A549 (cell line): Measurements from ENCODE around the gene SAMD10. TPM values are rescaled to one million over a fixed set of nuclear protein-coding genes. Genes with fewer than 3 reads are reported as not detected.

Source experiments
- ATAC-seq, 2 experiments: fragments of 200-7000 bp in 1 of 2; fragments of >200 bp in 1 of 2; cut with Nextera tagmentation in 1 of 2; cut with Tn5 transposase in 1 of 2; 3 replicates each; pipeline versions ENCODE4 v1.8.0 to v1.9.1; 2018 to 2020; ENCODE audit warnings: mild to moderate bottlenecking in 1 of 2, moderate library complexity in 1 of 2
- CTCF ChIA-PET: fragments of 300-600 bp; sonication (Branson Sonifier 250); formaldehyde crosslinking; extraction: SDS; loops from one replicate; lab custom pipeline; 2021; ENCODE audit warnings: antibody characterized with exemption, inconsistent platforms; lab: Yijun Ruan, JAX
- POLR2A ChIA-PET: fragments of 350-600 bp; formaldehyde crosslinking; extraction: SDS; loops from one replicate; lab custom pipeline; 2021; ENCODE audit warnings: antibody characterized with exemption, inconsistent platforms; lab: Yijun Ruan, JAX
- DNase-seq, 2 experiments: peaks; one replicate each; pipeline versions ENCODE4 v3.0.0 to v3.0.0-alpha.2; 2011 to 2016; ENCODE audit warnings: low read depth in 1 of 2, low spot score in 1 of 2
- FAIRE-seq: peaks from 2 replicates; lab custom pipeline; 2011; peaks lifted over from hg19 to GRCh38; lab: Jason Lieb, UNC
- H3K27ac ChIP-seq, 2 experiments: fragments of >200 bp; sonication (Bioruptor Twin); formaldehyde crosslinking; 3 replicates each; pipeline ENCODE4 v1.5.1; 2016 to 2017
- H3K4me1 ChIP-seq: fragments of >200 bp; sonication (Bioruptor Twin); formaldehyde crosslinking; 3 replicates; pipeline ENCODE4 v1.6.1; 2016
- H3K4me2 ChIP-seq: fragments of >200 bp; sonication (Bioruptor Twin); formaldehyde crosslinking; 3 replicates; pipeline ENCODE4 v1.6.1; 2016
- H3K4me3 ChIP-seq: fragments of >200 bp; sonication (Bioruptor Twin); formaldehyde crosslinking; 3 replicates; pipeline ENCODE4 v1.5.1; 2016
- H3K9me3 ChIP-seq: fragments of >200 bp; sonication (Bioruptor Twin); formaldehyde crosslinking; 3 replicates; pipeline ENCODE4 v1.6.1; 2016
- CBX2 ChIP-seq: fragments of 200-600 bp; sonication (generic); IDR thresholded peaks from 2 replicates; pipeline ENCODE4 v1.6.1; 2016; ENCODE audit warnings: low read depth, mild to moderate bottlenecking, borderline replicate concordance
- CHD2 ChIP-seq: fragments of 150-350 bp; IDR thresholded peaks from 2 replicates; pipeline ENCODE4 v1.6.1; 2014; ENCODE audit warnings: low read length; ENCODE audit not compliant: partially characterized antibody
- EHF ChIP-seq: fragments of 250-450 bp; sonication (Bioruptor Pico); IDR thresholded peaks from 2 replicates; pipeline ENCODE4 v1.5.0; 2020; ENCODE audit warnings: mild to moderate bottlenecking
- EP300 ChIP-seq, 2 experiments: fragments of >200 bp; sonication (Bioruptor Twin); formaldehyde crosslinking; IDR thresholded peaks; 2 replicates in 1 of 2; 3 replicates in 1 of 2; pipeline ENCODE4 v1.6.1; 2016 to 2017
- ESRRA ChIP-seq: fragments of 150-350 bp; IDR thresholded peaks from 2 replicates; pipeline ENCODE4 v1.6.1; 2014; ENCODE audit warnings: mild to moderate bottlenecking, low read length, borderline replicate concordance
- FOXS1 ChIP-seq: fragments of 250-450 bp; sonication (Bioruptor Pico); IDR thresholded peaks from 2 replicates; pipeline ENCODE4 v1.5.0; 2020; ENCODE audit warnings: mild to moderate bottlenecking, moderate library complexity
- HDAC2 ChIP-seq: fragments of 200-600 bp; sonication (generic); IDR thresholded peaks from 2 replicates; pipeline ENCODE4 v1.6.1; 2016
- HOXB13 ChIP-seq: fragments of 250-450 bp; sonication (Bioruptor Pico); IDR thresholded peaks from 2 replicates; pipeline ENCODE4 v1.5.0; 2020; ENCODE audit warnings: low read depth, mild to moderate bottlenecking, moderate library complexity
- HOXB5 ChIP-seq: fragments of 250-450 bp; sonication (Bioruptor Pico); IDR thresholded peaks from 2 replicates; pipeline ENCODE4 v1.5.0; 2020; ENCODE audit warnings: mild to moderate bottlenecking, moderate library complexity
- JUN ChIP-seq, 2 experiments: fragments of >200 bp; sonication (Bioruptor Twin); formaldehyde crosslinking; IDR thresholded peaks; 2 replicates in 1 of 2; 3 replicates in 1 of 2; pipeline ENCODE4 v1.6.1; 2016 to 2017
- JUNB ChIP-seq: fragments of >200 bp; sonication (Bioruptor Twin); formaldehyde crosslinking; IDR thresholded peaks from 2 replicates; pipeline ENCODE4 v1.6.1; 2016
- KDM5A ChIP-seq: fragments of 200-600 bp; sonication (generic); IDR thresholded peaks from 2 replicates; pipeline ENCODE4 v1.6.1; 2016; ENCODE audit warnings: antibody characterized with exemption, mild to moderate bottlenecking
- MAFK ChIP-seq: fragments of 450-650 bp; IDR thresholded peaks from 2 replicates; pipeline ENCODE4 v1.6.1; 2014; ENCODE audit not compliant: partially characterized antibody
- MYC ChIP-seq: IDR thresholded peaks from 2 replicates; pipeline ENCODE4 v1.6.1; 2012; ENCODE audit warnings: mild to moderate bottlenecking, inconsistent platforms, low read length, improper control_type of control experiment, borderline replicate concordance
- NFE2L2 ChIP-seq: fragments of 150-350 bp; conservative IDR thresholded peaks from 2 replicates; pipeline ENCODE4 v1.6.1; 2014; ENCODE audit warnings: low read length
- NPAS2 ChIP-seq: fragments of 250-450 bp; sonication (Bioruptor Pico); IDR thresholded peaks from 2 replicates; pipeline ENCODE4 v1.8.0; 2022; ENCODE audit warnings: mild to moderate bottlenecking, moderate library complexity, borderline replicate concordance
- NR3C1 ChIP-seq: fragments of >200 bp; sonication (Bioruptor Twin); formaldehyde crosslinking; IDR thresholded peaks from 3 replicates; pipeline ENCODE4 v1.6.1; 2017
- POLR2A ChIP-seq: IDR thresholded peaks from 2 replicates; pipeline ENCODE4 v1.6.1; 2012; ENCODE audit warnings: mild to moderate bottlenecking, low read length
- POLR2AphosphoS2 ChIP-seq: conservative IDR thresholded peaks from 2 replicates; pipeline ENCODE4 v1.6.1; 2012; ENCODE audit warnings: low read length, improper control_type of control experiment, inconsistent platforms
- RARB ChIP-seq: fragments of 250-450 bp; sonication (Bioruptor Pico); IDR thresholded peaks from 2 replicates; pipeline ENCODE4 v1.8.0; 2021; ENCODE audit warnings: mild to moderate bottlenecking, moderate library complexity
- RCOR1 ChIP-seq: fragments of 150-350 bp; IDR thresholded peaks from 2 replicates; pipeline ENCODE4 v1.6.1; 2014; ENCODE audit warnings: antibody characterized with exemption, low read length, low read depth
- TFCP2L1 ChIP-seq: fragments of 250-450 bp; sonication (Bioruptor Pico); IDR thresholded peaks from 2 replicates; pipeline ENCODE4 v1.5.0; 2021; ENCODE audit warnings: mild to moderate bottlenecking
- TP53 ChIP-seq: fragments of 250-450 bp; sonication (Bioruptor Pico); IDR thresholded peaks from 2 replicates; pipeline ENCODE4 v1.5.0; 2021; ENCODE audit warnings: mild to moderate bottlenecking, moderate library complexity
- ZFP36 ChIP-seq: fragments of 450-650 bp; IDR thresholded peaks from 2 replicates; pipeline ENCODE4 v1.6.1; 2014; ENCODE audit warnings: borderline replicate concordance; ENCODE audit not compliant: partially characterized antibody
- ZNF302 ChIP-seq: fragments of 250-450 bp; sonication (Bioruptor Pico); IDR thresholded peaks from 2 replicates; pipeline ENCODE4 v1.9.0; 2021; ENCODE audit warnings: inconsistent platforms, mild to moderate bottlenecking, moderate library complexity
- WGBS: methylation state at CpG from one replicate; pipeline ENCODE4 v1.1.6; 2017; ENCODE audit errors: missing lambda C conversion rate; 5-methylcytosine and 5-hydroxymethylcytosine counted together
- polyA plus RNA-seq, 4 experiments: library from polyadenylated mRNA; depleted of rRNA in 3 of 4; stranded (reverse); fragments of >200 nt; fragmentation: RNase III in 1 of 4; extraction: RNeasy Plus Mini Kit Qiagen cat#74134 plus additional on column Dnase treatment in 1 of 4; gene quantifications; 2 replicates in 3 of 4; 3 replicates in 1 of 4; pipeline ENCODE4 v1.2.3, GENCODE V29; 2011 to 2017
- TF ChIP-seq, protein P1 (sequence below): fragments of >200 bp; sonication (Bioruptor Twin); formaldehyde crosslinking; IDR thresholded peaks from 3 replicates; pipeline ENCODE4 v1.5.1; 2016
- TF ChIP-seq, protein P2 (sequence below): fragments of 250-450 bp; sonication (Bioruptor Pico); IDR thresholded peaks from 2 replicates; pipeline ENCODE4 v1.5.0; 2020; ENCODE audit warnings: low read depth, mild to moderate bottlenecking, moderate library complexity
- TF ChIP-seq, protein P3 (sequence below): IDR thresholded peaks from 2 replicates; pipeline ENCODE4 v1.6.1; 2012

SAMD10 gene
- polyA plus RNA-seq, 2 of the 4 experiments (the other 2 are of a cell fraction), result not detected

DNA sequence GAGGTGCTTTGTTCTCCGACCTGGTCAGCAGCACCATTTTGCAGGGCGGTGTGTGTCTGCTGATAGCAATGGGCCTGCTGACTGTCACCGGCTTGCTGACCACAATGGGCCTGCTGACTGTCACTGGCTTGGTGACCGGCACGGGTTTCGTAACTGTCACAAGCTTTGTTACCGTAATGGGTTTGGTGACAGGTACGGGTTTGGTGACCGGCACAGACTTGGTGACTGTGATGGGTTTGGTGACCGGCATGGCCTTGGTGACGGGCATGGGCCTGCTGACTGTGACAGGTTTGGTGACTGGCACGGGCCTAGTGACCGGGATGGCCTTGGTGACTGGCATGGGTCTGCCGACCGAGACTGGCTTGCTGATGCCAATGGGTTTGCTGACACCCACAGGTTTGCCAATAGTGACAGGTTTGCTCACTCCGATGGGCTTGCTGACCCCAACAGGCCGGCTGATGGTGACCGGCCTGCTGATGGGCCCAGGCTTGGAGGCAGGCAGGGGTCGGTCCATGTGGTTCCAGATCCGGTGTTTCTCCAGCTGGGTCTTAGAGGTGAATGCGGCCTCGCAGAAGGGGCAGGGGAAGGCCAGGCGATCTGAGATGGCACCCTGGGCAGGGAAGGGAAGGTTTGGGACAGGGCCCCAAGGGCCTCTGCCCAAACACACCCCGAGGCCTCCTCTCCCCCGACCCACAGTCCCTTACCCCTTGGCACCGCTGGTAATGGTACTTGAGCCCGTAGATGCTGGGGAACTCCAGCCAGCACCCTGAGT is 13.1 kb downstream of the SAMD10 start (continued):
- TF ChIP-seq, protein P1, sequence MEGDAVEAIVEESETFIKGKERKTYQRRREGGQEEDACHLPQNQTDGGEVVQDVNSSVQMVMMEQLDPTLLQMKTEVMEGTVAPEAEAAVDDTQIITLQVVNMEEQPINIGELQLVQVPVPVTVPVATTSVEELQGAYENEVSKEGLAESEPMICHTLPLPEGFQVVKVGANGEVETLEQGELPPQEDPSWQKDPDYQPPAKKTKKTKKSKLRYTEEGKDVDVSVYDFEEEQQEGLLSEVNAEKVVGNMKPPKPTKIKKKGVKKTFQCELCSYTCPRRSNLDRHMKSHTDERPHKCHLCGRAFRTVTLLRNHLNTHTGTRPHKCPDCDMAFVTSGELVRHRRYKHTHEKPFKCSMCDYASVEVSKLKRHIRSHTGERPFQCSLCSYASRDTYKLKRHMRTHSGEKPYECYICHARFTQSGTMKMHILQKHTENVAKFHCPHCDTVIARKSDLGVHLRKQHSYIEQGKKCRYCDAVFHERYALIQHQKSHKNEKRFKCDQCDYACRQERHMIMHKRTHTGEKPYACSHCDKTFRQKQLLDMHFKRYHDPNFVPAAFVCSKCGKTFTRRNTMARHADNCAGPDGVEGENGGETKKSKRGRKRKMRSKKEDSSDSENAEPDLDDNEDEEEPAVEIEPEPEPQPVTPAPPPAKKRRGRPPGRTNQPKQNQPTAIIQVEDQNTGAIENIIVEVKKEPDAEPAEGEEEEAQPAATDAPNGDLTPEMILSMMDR, result no peak

DNA sequence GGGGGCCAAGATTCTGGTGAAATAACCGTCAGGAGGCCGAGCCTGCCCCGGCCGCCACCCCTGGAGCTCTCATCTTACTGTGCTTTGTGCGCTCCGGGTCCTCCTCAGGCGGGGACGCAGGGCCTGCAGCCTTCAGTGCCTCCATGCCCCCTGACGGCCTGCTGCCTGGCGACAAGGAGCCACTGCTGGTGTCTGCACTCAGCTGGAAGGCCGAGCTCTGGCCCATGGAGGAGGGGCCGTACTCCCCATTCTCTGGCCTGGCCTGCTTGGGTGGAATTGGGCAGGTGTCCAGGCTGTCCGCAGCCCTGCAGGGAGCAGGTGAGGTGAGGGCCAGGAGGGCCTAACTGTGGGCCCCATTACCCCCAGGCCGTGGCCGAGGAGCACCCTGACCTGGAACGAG is 15.0 kb downstream of the SAMD10 start:
- TF ChIP-seq ZFP36 (no peak), ZNF302 (no peak), MAFK (no peak), POLR2AphosphoS2 (no peak), RCOR1 (no peak), CBX2 (no peak), MYC (no peak), POLR2A (no peak), CHD2 (no peak), JUNB (no peak), TP53 (CRISPR knock-in tag) (no peak), EHF (CRISPR knock-in tag) (no peak), EP300 (IDR thresholded peaks at IDR 0.05) (no peak), NFE2L2 (no peak)
- TF ChIP-seq, protein P2, sequence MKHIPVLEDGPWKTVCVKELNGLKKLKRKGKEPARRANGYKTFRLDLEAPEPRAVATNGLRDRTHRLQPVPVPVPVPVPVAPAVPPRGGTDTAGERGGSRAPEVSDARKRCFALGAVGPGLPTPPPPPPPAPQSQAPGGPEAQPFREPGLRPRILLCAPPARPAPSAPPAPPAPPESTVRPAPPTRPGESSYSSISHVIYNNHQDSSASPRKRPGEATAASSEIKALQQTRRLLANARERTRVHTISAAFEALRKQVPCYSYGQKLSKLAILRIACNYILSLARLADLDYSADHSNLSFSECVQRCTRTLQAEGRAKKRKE, result no peak
- TF ChIP-seq, all 56 proteins: peak for 0
- DNase-seq (no peak), ATAC-seq (no peak; a peak in 1 of 6 replicates), FAIRE-seq (no peak)
- Histone ChIP-seq H3K4me3 (no peak overlapping the region), H3K27ac (no peak overlapping the region), H3K4me2 (no peak overlapping the region), H3K4me1 (peaks cover 7% of the 10 kb centered on the region; the same call in 2 of the 3 replicates), H3K9me3 (no peaks in the 10 kb centered on the region)
- 94% methylated on average over 16 of the region's 16 CpGs for WGBS
- CTCF ChIA-PET, result interaction anchor here (0.6 to 4.6 kb wide), 3 partner anchors 10 to 427 kb away, joined by 3 to 44 read pairs (median 5); partner anchors contain the start of gene PRPF6
- POLR2A ChIA-PET, result no interaction called here

DNA sequence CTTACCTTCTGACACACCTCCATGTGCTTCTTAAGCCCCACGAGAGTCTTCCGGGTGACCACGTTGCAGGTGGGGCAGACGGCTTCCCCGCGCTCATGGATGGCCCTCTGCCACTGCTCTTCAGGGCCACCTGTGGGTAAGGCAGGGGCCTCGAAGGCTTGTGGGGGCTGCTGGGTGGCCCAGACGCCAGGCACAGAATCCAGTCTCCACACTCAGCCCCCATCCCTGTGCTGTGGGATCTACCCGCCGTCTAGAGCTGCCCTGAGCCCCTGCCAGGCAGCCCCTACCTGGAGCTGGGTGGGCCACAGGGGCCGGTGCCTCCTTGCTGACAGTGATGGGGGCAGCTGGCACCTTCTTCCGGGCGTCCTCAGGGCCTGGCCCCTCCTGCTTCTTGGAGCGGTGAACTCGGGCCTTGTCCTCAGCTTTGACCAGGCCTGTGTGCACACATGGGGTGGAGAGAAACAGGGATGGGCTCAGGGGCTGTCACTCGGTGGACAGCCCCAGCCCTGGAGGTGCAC is 15.6 kb downstream of the SAMD10 start:
- H3K4me3 ChIP-seq, result no peak overlapping the region
- DNase-seq (no peak), FAIRE-seq (no peak), ATAC-seq (no peak)
- H3K4me2 ChIP-seq, result no peak overlapping the region
- H3K4me1 ChIP-seq, result peaks cover 6% of the 10 kb centered on the region; the same call in 2 of the 3 replicates
- ChIA-PET CTCF (interaction anchor here (0.6 to 4.6 kb wide), 3 partner anchors 10 to 426 kb away, joined by 3 to 44 read pairs (median 5); partner anchors contain the start of gene PRPF6), POLR2A (no interaction called here)
- WGBS, result 90% methylated on average over 8 of the region's 16 CpGs
- no peaks in the 10 kb centered on the region for H3K9me3 ChIP-seq
- no peak for TF ChIP-seq JUN (IDR thresholded peaks at IDR 0.05)
- TF ChIP-seq RARB (CRISPR knock-in tag), result no peak
- TF ChIP-seq NPAS2 (CRISPR knock-in tag), result no peak
- no peak for TF ChIP-seq HDAC2
- no peak for TF ChIP-seq JUNB
- TF ChIP-seq TFCP2L1, result no peak
- no peak for TF ChIP-seq HOXB13
- TF ChIP-seq ESRRA, result no peak
- TF ChIP-seq, protein P3, sequence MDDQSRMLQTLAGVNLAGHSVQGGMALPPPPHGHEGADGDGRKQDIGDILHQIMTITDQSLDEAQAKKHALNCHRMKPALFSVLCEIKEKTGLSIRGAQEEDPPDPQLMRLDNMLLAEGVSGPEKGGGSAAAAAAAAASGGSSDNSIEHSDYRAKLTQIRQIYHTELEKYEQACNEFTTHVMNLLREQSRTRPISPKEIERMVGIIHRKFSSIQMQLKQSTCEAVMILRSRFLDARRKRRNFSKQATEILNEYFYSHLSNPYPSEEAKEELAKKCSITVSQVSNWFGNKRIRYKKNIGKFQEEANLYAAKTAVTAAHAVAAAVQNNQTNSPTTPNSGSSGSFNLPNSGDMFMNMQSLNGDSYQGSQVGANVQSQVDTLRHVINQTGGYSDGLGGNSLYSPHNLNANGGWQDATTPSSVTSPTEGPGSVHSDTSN, result no peak
- no peak for TF ChIP-seq NR3C1
- TF ChIP-seq EHF (CRISPR knock-in tag), result no peak
- TF ChIP-seq, protein P2, result no peak
- no peak for TF ChIP-seq HOXB5
- TF ChIP-seq, protein P1, result no peak
- TF ChIP-seq FOXS1 (CRISPR knock-in tag), result no peak
- no peak for TF ChIP-seq ZNF302
- no peak for TF ChIP-seq CHD2
- no peak for TF ChIP-seq ZFP36
- TF ChIP-seq EP300 (IDR thresholded peaks at IDR 0.05), result no peak
- no peak for TF ChIP-seq KDM5A
- no peak overlapping the region for H3K27ac ChIP-seq
